NCI-H2171 (cell line): ENCODE data around the gene ANKRD2.
A peak's percentile ranks its signal among the peaks of the same experiment; 100 is the strongest.
"Not testable (repeated sequence)": the region's sequence is repeated elsewhere in the genome, so short reads cannot be mapped to it uniquely, and the experiment has no call there.

Experiments
- DNase-seq: peaks from one replicate; lab custom pipeline; 2025; lab: John Stamatoyannopoulos, UW

The ANKRD2 gene, protein sequence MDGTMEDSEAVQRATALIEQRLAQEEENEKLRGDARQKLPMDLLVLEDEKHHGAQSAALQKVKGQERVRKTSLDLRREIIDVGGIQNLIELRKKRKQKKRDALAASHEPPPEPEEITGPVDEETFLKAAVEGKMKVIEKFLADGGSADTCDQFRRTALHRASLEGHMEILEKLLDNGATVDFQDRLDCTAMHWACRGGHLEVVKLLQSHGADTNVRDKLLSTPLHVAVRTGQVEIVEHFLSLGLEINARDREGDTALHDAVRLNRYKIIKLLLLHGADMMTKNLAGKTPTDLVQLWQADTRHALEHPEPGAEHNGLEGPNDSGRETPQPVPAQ

DNA sequence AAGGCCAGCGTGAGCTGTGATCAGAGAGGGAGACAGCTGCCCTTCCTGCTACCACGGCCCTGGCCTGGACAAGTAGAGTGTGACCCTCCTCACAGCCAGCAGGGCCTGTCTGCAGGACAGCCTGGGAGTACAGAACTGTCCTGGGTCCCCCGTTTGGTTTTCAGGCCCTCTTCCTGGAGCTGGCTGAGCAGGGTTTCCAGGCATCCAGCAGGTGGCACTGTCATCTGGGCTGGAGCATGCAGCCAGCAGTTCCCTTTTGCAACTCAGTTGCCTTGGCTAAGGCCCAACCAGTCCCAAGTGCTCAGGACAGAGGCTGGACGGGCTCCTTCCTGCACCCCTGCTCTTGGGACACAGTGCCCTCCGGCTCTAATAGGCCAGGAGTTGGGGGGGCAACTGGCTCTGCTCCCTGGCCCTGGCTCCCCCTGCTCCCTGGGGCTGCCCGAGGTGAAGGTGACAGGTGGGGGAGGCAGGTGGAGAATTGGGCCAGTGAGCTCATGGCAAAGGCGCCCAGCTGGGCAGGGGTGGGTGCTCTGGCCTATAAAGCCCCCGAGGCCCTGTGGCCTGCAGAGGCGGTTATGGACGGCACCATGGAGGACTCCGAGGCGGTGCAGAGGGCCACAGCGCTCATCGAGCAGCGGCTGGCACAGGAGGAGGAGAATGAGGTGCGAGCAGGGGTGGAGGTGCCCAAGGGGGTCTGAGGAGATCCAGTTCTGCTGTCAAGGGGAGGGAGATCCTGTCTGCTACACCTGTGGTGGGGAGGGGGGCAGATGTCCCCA is at the start of gene ANKRD2:
Gene ANKRD2 (plus strand): TSS at position 566 of the 776 bp plus-strand sequence. CDS start 10 bp downstream, at position 576.
- peak; percentile 4 for DNase-seq

DNA sequence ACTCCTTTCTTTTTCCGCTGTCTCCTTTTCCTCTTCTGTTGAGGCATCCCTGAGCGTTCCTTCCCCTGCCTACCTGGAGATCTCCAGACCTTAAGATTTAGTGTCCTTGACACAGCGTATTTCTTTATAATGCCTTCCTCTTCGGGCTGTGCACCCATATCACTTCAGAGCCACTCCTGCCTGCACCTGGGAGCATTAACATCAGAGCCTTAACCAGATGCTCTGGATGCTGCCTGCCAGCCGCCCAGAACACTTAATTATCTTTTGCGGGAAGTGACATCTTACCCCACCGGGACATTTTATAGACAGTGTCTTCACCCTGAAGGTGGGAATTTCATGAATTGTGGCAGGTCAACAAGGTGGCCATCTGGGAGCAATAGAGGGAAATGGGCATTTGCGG is 49.6 kb upstream of the ANKRD2 start:
- no peak for DNase-seq

DNA sequence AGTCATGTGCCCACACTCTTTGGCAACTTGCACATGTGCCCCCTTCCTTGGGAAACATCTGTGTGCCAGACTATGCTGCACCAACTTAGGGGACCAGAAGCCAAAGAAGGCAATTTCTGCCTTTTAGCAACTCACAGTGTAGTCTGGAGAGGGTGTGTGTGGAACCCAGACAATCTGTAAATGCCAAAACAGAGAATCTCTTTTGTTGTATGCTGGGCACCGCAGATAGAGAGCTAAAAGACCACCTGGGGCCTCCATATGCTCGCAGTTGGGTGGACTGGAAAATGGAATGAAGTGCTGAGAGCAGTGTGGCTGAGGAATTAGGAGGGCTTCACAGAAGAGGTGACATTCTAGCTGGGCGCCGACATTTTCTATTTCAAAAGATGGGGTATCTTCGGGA is 47.5 kb upstream of the ANKRD2 start:
- DNase-seq: no peak

DNA sequence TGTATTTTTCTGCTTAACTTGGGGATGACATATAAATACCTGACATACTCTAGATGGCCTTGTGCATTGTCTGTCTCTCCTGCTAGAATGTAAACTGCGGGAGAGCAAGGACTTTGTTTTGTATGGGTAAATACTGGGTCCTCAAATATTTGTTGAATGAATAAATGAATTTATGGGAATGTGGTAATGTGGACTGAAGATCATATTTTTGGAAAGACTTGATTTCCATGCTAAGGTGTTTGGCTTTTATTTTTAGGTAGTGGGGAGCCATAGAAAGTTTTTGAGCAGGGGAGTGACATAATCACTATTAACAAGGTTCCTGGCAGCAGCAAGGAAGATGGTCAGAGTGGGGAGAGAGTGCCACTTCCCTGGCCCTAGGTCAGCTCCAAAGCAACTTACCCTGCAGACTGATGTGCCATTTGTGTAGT is 46.9 kb upstream of the ANKRD2 start:
- no peak for DNase-seq

DNA sequence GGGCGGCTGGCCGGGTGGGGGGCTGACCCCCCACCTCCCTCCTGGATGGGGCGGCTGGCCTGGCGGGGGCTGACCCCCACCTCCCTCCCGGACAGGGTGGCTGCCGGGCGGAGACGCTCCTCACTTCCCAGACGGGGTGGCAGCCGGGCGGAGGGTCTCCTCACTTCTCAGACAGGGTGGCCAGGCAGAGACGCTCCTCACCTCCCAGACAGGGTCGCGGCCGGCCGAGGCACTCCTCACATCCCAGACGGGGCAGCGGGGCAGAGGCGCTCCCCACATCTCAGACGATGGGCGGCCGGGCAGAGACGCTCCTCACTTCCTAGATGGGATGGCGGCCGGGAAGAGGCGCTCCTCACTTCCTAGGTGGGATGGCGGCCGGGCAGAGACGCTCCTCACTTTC is 43.7 kb upstream of the ANKRD2 start:
- not testable (repeated sequence) for DNase-seq

DNA sequence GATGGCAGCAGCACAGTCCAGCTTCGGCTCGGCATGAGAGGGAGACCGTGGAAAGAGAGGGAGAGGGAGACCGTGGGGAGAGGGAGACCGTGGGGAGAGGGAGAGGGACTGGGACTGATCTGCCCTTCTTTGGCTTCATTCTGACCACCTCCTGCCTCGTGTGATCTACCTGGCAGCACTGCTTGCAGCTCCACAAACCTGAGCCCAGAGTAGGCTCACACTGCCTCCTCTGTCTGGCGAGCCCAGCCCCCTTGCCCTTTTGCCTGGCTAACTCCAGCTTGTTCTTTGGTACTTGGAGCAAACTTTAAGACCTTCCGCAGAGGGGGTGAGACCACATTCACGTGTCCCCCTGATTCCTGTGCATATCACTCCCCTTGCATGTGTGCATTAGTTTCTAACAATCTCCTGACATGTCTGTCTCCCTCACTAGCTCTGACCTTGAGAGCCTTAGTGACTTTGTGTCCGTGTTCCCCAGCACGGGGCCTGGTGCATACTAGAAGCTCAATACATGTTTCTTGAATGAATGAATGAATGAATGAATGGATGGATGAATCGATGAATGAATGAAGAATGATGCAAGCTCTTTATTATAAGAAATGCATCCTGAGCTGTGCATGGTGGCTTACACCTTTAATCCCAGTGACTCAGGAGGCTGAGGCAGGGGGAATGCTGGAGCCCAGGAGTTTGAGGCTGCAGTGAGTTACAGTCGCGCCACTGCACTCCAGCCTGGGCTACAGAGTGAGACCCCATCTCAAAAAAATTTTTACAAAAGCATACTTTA is 42.7 kb upstream of the ANKRD2 start:
- DNase-seq: no peak

DNA sequence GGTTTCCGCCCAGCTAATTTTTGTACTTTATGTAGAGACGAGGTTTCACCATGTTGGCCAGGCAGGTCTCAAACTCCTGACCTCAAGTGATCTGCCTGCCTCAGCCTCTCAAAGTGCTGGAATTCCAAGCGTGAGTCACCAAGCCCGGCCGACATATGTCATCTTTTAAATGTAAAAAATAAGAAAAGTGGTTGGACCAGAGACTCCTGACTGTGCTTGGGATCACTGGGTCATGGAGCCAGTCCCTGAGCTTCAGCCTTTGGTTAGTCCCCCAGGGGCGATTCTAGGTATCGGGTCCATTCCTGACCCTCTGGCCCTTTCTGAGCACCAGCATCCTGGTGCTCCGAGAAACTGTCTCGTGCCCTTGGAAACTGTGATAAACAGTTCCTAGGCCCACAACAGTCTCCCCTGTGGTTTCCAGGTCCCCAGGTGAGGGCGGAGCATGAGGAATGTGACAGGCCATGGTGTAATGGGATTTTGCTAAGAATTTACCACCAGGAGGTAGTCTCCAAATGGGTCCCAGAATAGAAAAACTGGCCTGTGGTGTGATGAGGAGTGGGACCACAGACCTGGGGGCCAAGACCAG is 41.1 kb upstream of the ANKRD2 start:
- no peak for DNase-seq

DNA sequence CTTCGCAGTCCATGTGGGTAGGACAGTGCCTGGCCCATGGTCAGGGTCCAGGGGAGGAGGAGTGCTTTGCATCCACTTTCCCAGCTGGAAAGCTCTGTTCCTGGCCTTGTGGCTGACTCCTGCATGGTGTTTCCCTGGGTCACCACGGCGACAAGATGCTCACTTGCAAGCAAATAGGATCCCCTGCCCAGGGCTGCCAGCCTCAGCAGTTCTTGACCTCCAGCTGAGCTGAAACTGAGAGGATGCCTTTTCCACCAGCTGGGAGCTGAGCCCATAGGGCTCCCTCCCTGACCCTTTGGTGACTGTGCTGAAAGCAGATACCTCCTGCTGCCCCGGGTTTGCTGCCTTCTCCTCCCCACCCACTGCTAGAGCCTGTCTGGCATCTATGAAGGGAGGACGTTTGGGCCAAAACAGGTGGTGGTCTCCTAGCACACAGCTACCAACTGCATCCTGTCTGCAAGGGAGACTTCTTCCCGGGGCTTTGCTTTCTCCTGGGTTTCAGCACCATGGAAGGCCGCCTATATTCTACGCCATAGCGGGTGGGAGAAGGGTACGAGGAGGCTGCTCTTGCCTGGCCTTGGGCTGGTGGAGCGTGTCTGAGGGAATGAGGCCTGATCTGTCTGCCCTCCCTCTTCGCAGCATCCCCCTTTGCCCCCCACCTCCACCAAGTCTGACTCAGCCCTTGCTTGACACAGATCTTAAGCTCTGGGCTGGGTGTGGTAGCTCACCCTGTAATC is 39.5 kb upstream of the ANKRD2 start:
- DNase-seq: no peak

DNA sequence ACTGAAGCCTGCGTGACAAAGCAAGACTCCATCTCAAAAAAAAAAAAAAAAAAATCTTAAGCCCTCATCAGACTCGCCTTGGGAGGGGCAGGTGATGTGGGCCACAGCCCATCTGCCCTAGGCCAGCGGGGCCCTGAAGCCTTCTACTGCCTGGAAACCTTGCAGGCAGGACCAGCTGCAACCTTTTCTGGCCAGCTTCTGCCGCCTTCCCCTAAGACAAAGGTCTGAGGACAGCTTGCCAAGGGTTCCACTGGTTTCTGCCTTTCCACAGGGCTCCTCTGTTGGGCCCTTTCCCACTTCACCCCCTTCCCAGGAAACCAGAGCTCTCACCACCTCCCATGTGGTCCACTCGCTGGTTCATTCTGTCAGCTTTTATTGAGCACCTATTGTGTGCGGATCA is 38.7 kb upstream of the ANKRD2 start:
- no peak for DNase-seq

DNA sequence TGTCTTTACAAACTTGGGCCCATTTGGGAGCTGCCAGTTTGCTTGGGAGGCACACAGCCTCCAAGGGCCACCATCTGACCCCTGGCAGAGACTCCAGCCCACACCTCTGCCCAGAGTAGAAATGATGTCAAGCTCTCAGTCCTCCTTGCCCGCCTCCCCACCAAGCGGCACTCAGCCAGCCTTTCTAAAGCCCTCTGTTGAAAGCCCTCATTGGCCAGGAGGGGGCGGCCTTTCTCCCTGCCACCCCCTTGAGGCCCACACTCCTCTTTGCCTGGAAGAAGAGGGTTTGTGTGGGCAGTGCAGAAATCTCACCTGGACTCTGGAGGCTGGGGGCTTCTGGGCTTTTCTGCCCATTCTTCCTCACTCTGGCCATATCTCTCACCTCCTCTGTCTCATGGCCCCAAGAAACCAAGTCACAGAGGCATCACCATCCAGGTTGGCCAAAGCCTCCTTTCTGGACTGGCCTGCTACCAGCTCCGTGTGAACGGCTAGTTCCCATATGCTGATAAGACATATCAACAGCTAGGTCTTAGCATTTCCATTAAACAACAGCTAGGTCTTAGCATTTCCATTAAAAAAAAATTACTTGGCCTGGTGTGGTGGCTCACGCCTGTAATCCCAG is 37.7 kb upstream of the ANKRD2 start:
- no peak for DNase-seq

DNA sequence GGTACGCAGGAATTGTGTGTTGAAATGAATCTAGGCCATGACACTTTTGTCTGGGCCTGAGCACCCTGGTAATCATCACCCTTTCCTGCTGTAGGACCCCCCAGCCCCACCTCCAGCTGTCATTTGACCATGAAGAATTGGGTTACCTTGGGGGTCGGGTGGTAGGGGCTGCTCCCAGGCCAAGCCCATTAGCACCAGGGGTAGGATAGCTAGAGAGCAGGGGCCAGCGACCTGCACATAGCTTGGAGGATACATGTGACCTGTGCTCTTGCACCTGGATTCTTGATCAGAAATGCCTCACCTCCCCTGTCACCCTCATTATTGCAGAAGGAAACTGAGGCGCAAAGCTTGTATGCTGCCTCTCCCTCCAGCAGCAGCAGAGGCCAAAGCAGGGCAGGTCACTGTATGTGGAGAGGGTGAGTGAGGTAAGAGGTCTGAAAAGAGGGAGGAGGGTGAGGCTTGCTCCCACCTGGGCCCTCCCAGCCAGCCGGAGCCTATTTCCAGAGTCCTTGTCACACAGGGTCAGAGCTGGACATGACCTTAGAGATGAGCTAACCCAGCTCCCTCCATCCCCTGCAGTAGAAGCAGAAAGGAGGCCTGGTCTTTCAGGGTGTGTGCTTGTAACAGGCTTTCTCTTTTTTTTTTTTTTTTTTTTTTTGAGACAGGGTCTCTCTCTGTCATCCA is 35.3 kb upstream of the ANKRD2 start:
- DNase-seq: no peak

DNA sequence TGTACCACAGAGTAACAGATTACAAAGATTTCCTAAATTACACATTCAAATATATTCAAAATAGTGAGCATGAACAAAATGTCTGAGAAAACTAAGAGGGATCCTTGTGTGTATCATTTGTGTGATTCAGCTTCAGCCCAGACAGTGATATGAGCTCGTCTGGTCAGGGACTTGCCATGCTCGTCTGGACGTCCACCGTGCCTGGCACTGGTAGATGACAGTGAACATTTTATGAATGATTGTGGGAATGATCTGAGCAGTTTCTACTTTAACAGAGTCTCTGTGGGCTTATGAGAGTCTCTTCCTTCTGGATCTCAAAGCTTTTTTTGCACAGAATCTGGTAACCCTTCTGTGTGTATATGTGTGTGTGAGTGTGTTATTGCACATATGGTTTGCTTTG is 34.2 kb upstream of the ANKRD2 start:
- DNase-seq: no peak

DNA sequence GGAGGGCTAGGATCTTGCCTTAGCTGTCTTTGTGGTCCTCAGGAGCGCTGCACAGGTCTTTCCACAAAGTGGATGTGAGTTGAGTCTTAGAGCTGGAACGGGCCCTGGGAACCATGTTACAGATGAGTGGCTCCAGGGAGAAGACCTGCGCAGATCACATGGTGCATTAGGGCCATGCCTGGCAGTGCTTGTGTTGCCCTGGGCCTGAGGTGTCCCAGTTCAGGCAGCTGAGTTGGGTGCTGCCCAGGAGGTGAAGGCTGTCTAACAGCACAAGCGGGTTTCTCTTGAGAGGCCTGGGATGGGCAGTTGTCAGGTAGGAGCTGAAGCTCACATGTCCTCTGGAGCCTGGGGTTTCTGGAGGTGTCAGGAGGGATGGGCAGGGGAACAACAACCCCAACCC is 33.7 kb upstream of the ANKRD2 start:
- no peak for DNase-seq

DNA sequence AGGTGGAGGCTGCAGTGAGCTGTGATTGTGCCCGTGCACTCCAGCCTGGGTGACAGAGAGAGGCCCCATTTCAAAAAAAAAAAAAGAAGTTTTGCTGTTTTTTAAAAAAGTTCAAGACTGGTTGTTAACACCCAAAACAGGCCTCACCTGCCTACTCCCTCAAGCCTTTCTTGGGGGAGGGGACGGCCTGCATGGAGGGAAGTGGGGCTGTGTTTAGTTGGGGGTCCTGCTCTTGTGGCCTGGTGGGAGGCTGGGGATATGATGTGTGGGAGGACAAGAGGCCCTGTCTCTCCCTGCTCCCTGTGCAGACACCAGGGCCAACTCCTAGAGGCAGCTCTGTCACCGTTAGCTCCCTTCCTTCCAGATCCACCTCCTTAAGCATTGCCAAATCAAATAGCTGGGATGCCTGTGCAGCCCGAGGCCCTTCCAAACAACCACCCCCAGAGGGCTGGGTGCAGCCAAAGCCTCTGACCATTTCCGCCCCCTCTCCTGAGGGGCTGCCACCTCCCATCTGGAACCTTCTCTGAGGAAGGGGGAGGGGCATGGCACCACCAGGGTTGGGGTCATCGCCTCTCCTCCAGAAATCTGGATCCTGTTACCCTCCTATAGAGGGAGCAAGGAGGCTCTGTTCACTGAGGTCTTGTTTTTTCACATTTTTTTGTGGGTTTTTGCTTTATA is 32.9 kb upstream of the ANKRD2 start:
- no peak for DNase-seq

DNA sequence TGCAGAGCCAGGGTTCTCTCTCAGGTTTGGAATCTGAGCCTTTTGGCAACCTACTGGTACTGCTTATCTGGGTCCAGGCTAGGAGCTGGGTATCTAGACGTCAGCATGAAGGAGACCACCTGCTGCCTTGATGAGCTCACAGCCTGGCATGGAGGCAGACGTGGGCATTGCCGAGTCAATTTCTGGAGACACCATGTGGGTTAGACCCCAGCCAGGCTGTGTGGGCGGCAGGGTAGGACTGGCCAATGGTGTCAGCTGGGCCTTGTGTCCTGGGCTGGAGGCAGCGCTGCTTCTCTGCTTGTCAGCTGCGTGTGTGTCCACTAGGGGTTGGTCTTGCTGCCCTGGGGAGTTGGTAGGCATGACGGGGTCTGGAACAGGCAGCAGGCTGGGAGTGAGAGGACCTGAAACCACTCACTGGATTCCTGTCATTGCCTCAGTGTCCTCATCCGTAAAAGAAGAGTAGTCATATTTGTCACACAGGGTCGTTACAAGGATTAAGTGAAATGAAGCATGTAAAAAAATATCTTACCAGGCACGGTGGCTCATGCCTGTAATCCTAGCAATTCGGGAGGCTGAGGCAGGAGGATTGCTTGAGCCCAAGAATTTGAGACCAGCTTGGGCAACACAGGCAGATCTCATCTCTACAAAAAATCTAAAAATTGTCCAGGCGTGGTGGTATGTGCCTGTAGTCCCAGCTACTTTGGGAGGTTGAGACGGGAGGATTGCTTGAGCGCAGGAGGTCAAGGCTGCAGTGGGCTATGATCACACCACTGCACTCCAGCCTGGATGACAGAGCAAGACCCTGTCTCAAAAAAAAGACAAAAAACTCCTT is 31.7 kb upstream of the ANKRD2 start:
- no peak for DNase-seq

DNA sequence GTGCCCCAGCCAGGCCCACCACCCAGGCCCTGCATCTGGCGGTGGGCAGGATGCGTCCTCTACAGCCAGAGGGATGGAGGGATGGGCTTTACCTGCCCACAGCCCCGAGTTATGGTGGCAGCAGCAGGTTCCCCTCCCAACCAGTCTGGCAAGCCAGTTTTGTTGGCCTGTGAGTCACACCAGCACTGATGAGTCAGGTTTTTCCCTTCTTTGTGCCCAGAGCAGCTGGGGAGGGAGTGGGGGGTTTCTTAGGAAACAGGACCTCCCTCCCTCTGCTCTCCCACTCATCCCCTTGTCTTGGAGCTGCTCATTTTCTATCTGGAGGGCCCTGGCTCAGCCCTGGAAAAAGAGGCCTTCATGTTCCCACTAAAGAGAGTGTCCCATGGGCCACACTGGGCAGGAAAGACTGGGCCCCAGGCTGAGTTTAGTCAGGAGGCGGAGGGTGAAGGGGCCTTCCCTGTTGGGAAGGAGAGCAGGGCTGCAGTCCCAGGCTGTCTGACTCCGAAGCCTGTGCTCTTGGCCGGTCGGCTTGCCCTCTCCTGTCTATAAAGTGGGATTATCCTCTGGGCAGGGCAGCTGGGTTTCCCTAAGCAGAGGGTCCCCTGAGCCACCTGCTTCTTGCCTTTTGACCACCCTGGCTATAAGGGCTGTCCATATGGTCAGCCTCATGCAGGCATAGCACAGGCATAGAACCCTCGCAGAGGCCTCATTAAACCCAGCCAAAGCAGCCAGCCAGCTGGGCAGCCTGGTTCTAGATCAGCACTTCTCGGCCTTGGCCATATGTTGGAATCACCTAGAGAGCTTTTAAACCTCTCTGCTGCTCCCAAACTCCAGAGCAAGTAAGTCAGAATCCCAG is 30.2 kb upstream of the ANKRD2 start:
- DNase-seq: no peak

DNA sequence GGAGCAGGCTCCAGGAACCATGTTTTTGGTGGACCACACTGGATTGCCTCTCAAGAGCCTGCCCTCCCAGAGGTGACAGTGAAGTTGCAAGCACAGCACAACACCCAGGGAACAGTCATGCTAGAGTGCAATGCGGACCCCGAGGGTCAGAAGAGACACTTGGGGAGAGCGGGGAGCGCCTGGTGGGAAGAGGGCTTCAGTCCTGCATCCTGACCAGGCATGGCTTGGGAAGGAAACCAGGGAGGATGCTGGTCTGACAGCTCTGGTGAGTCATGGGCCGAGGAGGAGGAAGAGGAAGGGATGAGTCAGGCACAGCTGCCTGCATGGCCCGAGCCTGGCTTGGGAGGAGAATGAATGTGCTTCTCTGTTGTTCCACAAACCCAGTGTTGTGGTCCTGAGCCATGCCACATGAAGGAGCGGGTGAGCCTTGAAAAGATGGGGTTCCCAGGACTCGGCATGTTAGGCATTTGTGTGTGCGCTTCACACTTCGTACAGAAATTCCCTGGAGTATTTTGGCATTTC is 29.5 kb upstream of the ANKRD2 start:
- DNase-seq: no peak
